Fibroblast of mammary gland (primary cell): ENCODE measurements around the gene PCLAF.
"Not testable (repeated sequence)": the region's sequence is repeated elsewhere in the genome, so short reads cannot be mapped to it uniquely, and the experiment has no call there.

Experiments used
- DNase-seq: peaks from one replicate; pipeline ENCODE4 v3.0.0-alpha.2; 2010; ENCODE audit warnings: low read depth
- H3K4me3 ChIP-seq: 2 replicates; pipeline ENCODE4 v1.5.1; 2011; ENCODE audit warnings: low read depth, mild to moderate bottlenecking, low read length, moderate library complexity; ENCODE audit not compliant: control insufficient read depth
- CTCF ChIP-seq: conservative IDR thresholded peaks from 2 replicates; pipeline ENCODE4 v1.5.1; 2011; ENCODE audit warnings: low read depth, low read length, inconsistent platforms; ENCODE audit not compliant: control insufficient read depth, insufficient read depth

The PCLAF gene

GRCh38 chr15:64340355-64340754 is 40.9 kb downstream of the PCLAF start:
- no peak for TF ChIP-seq CTCF
- no peak for DNase-seq
- H3K4me3 ChIP-seq = no peak overlapping the region

GRCh38 chr15:64337761-64338160 is 43.5 kb downstream of the PCLAF start:
- H3K4me3 ChIP-seq = no peak overlapping the region
- DNase-seq = no peak
- TF ChIP-seq CTCF = no peak

DNA sequence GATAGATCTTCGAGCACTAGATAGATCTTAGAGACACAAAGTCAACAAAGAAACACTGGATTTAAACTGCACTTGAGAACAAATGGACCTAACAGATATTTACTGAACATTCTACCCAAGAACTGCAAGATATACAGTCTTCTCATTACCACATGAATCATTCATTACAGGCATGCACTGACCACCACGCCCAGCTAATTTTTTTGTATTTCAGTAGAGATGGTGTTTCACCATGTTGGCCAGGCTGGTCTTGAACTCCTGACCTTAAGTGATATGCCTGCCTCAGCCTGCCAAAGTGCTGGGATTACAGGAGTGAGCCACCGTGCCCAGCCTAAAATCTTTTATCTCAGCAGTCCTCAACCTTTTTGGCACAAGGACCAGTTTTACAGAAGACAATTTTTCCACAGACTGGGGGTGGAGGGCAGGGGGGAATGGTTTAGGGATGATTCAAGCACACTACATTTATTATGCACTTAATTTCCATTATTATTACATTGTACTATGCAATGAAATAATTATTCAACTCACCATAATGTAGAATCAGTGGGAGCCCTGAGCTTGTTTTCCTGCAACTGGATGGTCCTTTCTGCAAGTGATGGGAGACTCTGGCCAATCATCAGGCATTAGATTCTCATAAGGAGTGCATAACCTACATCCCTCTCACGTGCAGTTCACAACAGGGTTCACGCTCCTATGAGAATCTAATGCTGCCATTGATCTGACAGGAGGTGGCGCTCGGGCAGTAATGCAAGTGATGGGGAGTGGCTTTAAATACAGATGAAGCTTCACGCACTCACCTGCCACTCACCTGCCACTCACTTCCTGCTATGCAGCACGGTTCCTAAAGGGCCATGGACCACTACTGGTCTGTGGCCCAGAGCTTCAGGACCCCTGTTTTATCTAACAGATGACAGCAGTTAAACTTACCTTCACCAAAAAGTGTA is 47.0 kb downstream of the PCLAF start:
- H3K4me3 ChIP-seq = no peak overlapping the region
- no peak for TF ChIP-seq CTCF
- DNase-seq = peak; percentile 17

- H3K4me3 ChIP-seq = no peak overlapping the region
- TF ChIP-seq CTCF = no peak
- DNase-seq = no peak
Measured at GRCh38 chr15:64333516-64333915, 47.7 kb downstream of the PCLAF start.

- not testable (repeated sequence) for H3K4me3 ChIP-seq, DNase-seq
Measured at GRCh38 chr15:64331668-64332067, 49.6 kb downstream of the PCLAF start.

DNA sequence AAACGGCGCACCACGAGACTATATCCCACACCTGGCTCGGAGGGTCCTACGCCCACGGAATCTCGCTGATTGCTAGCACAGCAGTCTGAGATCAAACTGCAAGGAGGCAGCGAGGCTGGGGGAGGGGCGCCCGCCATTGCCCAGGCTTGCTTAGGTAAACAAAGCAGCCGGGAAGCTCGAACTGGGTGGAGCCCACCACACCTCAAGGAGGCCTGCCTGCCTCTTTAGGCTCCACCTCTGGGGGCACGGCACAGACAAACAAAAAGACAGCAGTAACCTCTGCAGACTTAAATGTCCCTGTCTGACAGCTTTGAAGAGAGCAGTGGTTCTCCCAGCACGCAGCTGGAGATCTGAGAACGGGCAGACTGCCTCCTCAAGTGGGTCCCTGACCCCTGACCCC is 54.3 kb downstream of the PCLAF start:
- not testable (repeated sequence) for DNase-seq, H3K4me3 ChIP-seq

- not testable (repeated sequence) for H3K4me3 ChIP-seq, DNase-seq
Measured at GRCh38 chr15:64326458-64326857, 54.8 kb downstream of the PCLAF start.

- no peak for TF ChIP-seq CTCF
- H3K4me3 ChIP-seq = no peak overlapping the region
- DNase-seq = peak; percentile 83
Measured at GRCh38 chr15:64324165-64324877, 56.9 kb downstream of the PCLAF start.
